ENCODE data around the gene BLVRB. TPM values are rescaled to one million over a fixed set of nuclear protein-coding genes. Genes with fewer than 3 reads are reported as not detected.

BLVRB gene
- total and polyA plus RNA-seq, 9 donors = 16.8 to 135 (median 75.5) TPM

- peak within 1 kb of the TSS; percentile 99 for H3K4me3 ChIP-seq
- no peak for TF ChIP-seq EP300 (IDR thresholded peaks at IDR 0.05)
- TF ChIP-seq CTCF (IDR thresholded peaks at IDR 0.05) = peak; percentile 30 to 87 (median 87)
- peak; percentile 98 for TF ChIP-seq POLR2A (IDR thresholded peaks at IDR 0.05)
- intact Hi-C loops (cut with DNase I) = no loop called here
- H3K9me3 ChIP-seq = no peaks in the 10 kb centered on the region
- peak within 1 kb of the TSS; percentile 88 to 96 for H3K27ac ChIP-seq
- peaks cover 2% of the 10 kb centered on the region for H3K4me1 ChIP-seq (ENCODE audit: insufficient read depth)
- WGBS, 3 donors = 0 to 1% (median 0%) methylated on average over 58 to 75 of the region's 75 CpGs
- H3K27me3 ChIP-seq = no peaks in the 10 kb centered on the region
- H3K36me3 ChIP-seq = no peaks in the 10 kb centered on the region
- peak; percentile 100 for DNase-seq
Measured at GRCh38 chr19:40425450-40426287, 39.9 kb downstream of the BLVRB start, which contains the start of gene SERTAD1. Gene SERTAD1, minus strand, starts transcription at chr19:40425992. Its CDS starts 2,446 bp downstream, at chr19:40423546.

- H3K4me1 ChIP-seq (ENCODE audit: insufficient read depth) = peaks cover 2% of the 10 kb centered on the region
- peak overlapping the region; percentile 88 to 96 for H3K27ac ChIP-seq
- TF ChIP-seq CTCF (IDR thresholded peaks at IDR 0.05) = peak in 1 of 3 donors; percentile 64
- no peak for TF ChIP-seq POLR2A (IDR thresholded peaks at IDR 0.05)
- TF ChIP-seq EP300 (IDR thresholded peaks at IDR 0.05) = no peak
- intact Hi-C loops (cut with DNase I) = loop anchor here in 2 of 4 donors (5.0 kb wide), 1 partner anchor 177 kb away; the partner anchor contains the start of gene LTBP4 (in 2 of the 2)
- WGBS, 3 donors = 1% methylated on average over 19 to 28 of the region's 28 CpGs
- DNase-seq = peak in 1 of 5 donors; percentile 47
- no peaks in the 10 kb centered on the region for H3K36me3 ChIP-seq
- H3K9me3 ChIP-seq = no peaks in the 10 kb centered on the region
- no peaks in the 10 kb centered on the region for H3K27me3 ChIP-seq
- peak overlapping the region; percentile 99 for H3K4me3 ChIP-seq
Measured at GRCh38 chr19:40424637-40425449, 40.7 kb downstream of the BLVRB start.

- 91 to 95% (median 95%) methylated on average over 6 of the region's 6 CpGs for WGBS, 3 donors
Measured at GRCh38 chr19:40423938-40424337, 41.6 kb downstream of the BLVRB start.

More at GRCh38 chr19:40423938-40424337, 41.6 kb downstream of the BLVRB start:
- Histone ChIP-seq H3K4me3 (peak overlapping the region; percentile 99), H3K4me1 (ENCODE audit: insufficient read depth) (peaks cover 2% of the 10 kb centered on the region), H3K9me3 (no peaks in the 10 kb centered on the region), H3K27me3 (no peaks in the 10 kb centered on the region), H3K36me3 (no peaks in the 10 kb centered on the region), H3K27ac (no peak overlapping the region)
- no peak for DNase-seq
- TF ChIP-seq CTCF (IDR thresholded peaks at IDR 0.05) (no peak), POLR2A (IDR thresholded peaks at IDR 0.05) (no peak), EP300 (IDR thresholded peaks at IDR 0.05) (no peak)
- intact Hi-C loops (cut with DNase I) = loop anchor here in 2 of 4 donors (5.0 kb wide), 1 partner anchor 178 kb away; the partner anchor contains the start of gene LTBP4 (in 2 of the 2)
